ENCODE measurements around the gene IL17RE.
"Not testable (repeated sequence)": the region's sequence is repeated elsewhere in the genome, so short reads cannot be mapped to it uniquely, and the experiment has no call there.

IL17RE gene

DNA sequence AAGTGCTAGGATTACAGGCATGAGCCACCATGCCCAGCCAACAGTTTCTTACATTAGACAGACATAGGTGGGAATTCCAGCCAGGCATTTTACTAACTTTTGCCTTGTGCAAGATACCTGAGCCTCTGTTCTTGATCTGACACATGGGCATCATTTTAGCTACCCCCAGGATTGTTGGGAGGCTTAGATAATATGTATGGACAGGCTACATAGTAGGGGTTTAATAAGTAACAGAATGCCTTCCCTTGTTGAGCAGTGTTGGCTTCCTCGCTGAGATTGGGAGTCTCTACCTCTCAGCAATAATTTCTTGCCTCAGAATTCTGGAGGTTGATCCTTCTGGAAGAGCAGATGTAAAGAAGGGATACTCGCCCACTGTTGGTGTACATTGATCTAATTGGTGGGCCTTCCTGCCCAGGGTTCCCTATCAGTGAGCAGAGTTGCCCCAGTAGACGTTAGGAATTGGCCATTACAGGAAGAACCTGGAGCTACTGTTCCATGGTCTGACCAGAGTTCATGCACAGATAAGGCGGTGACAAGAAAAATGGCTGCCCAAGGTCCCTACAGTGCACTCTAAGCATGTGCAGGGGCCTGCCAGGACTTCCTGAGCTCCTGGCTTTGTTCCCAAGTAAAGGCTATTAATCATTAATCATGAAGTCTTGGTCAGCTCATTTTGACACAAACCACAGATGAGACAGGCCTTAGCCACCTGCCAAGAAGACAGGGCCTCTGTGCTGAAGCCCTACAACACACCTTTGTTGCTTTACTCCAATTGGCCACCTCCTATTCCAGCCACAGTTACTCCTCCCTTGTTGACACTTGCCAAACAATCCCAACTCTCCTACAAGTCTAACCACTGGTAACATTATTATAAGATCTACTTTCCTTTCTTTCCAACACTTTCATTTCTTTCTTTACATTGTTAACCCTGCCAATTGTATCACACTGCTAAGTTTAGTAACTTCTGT is 5.0 kb upstream of the IL17RE start:
- peak; percentile 37 for DNase-seq (ENCODE audit: low spot score)
- H3K27ac ChIP-seq = peak overlapping the region; percentile 81
- CTCF ChIA-PET = no interaction called here
- TF ChIP-seq, protein P1, sequence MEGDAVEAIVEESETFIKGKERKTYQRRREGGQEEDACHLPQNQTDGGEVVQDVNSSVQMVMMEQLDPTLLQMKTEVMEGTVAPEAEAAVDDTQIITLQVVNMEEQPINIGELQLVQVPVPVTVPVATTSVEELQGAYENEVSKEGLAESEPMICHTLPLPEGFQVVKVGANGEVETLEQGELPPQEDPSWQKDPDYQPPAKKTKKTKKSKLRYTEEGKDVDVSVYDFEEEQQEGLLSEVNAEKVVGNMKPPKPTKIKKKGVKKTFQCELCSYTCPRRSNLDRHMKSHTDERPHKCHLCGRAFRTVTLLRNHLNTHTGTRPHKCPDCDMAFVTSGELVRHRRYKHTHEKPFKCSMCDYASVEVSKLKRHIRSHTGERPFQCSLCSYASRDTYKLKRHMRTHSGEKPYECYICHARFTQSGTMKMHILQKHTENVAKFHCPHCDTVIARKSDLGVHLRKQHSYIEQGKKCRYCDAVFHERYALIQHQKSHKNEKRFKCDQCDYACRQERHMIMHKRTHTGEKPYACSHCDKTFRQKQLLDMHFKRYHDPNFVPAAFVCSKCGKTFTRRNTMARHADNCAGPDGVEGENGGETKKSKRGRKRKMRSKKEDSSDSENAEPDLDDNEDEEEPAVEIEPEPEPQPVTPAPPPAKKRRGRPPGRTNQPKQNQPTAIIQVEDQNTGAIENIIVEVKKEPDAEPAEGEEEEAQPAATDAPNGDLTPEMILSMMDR (conservative IDR thresholded peaks at IDR 0.05; ENCODE audit: low read depth) = no peak
- POLR2A ChIA-PET (ENCODE audit: low non-redundant PET) = no interaction called here

DNA sequence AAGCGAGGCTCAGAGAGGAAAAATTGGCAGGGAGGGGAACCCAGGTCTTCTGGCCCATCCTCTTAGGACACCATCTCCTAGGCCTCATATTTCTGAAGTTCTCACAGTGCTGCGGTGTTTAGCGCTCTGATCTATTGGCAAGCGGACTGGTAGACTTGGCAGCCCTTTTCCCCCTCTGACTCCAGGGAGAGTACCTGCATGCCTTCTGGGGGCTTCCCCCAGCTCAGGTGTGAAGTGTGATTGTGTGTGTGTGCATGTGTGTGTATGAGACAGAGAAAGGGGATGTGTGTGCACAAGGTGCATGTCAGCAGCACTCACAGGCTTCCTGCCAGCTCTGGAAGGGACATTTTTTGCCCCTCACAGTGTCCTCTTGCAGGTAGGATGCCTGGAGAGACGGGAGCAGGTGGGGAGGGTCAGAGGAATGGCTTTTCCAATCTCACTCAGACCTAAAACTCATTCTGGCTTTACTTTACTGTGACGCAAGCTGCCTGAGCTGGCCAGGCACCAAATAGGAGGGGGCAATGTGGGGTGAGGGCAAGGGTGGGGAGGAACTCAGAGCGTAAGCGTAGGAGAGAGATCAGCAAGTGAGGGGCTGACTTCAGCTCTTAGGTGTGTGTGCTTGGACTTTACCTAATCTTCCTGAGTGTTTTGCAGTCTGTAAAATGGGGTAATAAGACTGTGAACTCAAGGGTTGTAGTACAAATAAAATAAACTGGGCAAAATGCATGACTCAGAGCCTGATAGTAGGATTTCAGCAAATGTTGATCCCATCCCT is 4.0 kb upstream of the IL17RE start:
- H3K27ac ChIP-seq = peak overlapping the region; percentile 81
- ChIA-PET POLR2A (ENCODE audit: low non-redundant PET) (no interaction called here), CTCF (interaction anchor here (0.6 kb wide), 1 partner anchor 49 kb away, joined by 4 read pairs; no protein-coding TSS in a partner anchor)
- no peak for DNase-seq (ENCODE audit: low spot score)
- TF ChIP-seq, protein P1 (conservative IDR thresholded peaks at IDR 0.05; ENCODE audit: low read depth) = no peak

DNA sequence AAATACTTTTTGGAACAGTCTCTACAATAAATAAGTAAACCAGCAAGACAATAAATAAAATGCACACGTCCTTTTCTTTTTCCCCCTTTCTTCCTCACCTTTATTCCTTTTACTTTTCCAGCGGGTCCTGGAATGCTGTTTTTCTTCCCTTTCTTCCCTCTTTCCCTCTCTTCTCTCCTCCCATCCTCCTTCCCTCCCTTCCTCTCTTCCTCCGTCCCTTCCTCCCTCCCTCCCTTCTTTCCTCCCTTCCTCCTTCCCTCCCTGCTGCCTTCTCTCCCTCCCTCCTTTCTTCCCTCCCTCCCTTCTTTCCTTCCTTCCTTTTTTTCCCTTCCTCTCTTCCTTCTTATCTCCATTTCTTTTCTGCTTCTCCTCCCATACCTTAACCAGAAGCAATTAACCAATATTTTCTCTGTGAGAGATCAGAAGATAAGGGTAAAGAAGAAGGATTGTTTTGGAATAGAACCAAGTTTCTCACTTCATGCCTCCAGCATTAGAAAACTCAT is 3.3 kb upstream of the IL17RE start:
- CTCF ChIA-PET = interaction anchor here (0.6 kb wide), 1 partner anchor 48 kb away, joined by 4 read pairs; no protein-coding TSS in a partner anchor
- POLR2A ChIA-PET (ENCODE audit: low non-redundant PET) = no interaction called here

DNA sequence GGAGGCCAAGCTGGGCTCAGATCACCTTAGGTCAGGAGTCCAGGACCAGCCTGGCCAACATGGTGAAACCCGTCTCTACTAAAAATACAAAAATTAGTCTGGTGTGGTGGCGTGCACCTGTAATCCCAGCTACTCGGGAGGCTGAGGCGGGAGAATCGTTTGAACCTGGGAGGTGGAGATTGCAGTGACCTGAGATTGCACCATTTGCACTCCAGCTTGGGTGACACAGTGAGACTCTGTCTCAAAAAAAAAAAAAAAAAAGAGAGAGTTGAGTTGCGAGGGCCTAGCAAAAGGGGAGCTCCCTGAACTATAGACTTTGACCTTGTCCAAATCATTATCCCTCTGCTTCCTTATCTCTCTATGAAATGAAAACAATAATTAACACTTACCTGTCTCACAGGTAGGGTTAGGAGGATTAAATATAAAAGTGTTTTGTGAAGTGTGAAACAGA is 1.7 kb upstream of the IL17RE start:
- POLR2A ChIA-PET (ENCODE audit: low non-redundant PET); DNase-seq (ENCODE audit: low spot score); H3K27ac ChIP-seq: not testable (repeated sequence)
- CTCF ChIA-PET = interaction anchor here (0.7 kb wide), 1 partner anchor 362 kb away, joined by 3 read pairs; no protein-coding TSS in a partner anchor

More for the DNA sequence above, 3.3 kb upstream of the IL17RE start:
- DNase-seq (ENCODE audit: low spot score) = no peak
- no peak overlapping the region for H3K27ac ChIP-seq
- TF ChIP-seq, protein P1 (conservative IDR thresholded peaks at IDR 0.05; ENCODE audit: low read depth) = no peak

DNA sequence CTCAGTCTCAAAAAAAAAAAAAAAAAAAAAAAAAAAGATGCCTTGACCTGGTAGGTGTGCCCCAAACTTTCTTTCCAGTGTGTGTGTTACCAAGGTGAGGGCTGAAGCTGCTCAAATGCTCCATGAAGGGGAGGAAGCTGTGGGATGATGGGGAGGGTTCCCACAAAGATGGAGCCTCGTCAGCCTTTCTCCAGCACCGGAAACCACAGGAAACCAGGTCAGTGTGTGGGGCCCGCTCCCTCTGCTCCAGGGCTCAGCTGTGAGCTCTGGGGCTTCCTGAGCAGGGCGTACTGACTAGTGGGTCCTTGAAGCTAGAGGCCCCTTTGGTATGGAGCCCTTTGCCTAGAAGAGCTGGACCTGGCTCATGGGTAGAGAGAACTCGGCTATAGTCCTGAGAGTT is 681 bp upstream of the IL17RE start:
- POLR2A ChIA-PET (ENCODE audit: low non-redundant PET) = interaction anchor here (1.5 kb wide), 1 partner anchor 15 kb away, joined by 3 read pairs; the partner anchor contains the start of gene IL17RC
- no peak for DNase-seq (ENCODE audit: low spot score)
- peak overlapping the region; percentile 71 for H3K27ac ChIP-seq

DNA sequence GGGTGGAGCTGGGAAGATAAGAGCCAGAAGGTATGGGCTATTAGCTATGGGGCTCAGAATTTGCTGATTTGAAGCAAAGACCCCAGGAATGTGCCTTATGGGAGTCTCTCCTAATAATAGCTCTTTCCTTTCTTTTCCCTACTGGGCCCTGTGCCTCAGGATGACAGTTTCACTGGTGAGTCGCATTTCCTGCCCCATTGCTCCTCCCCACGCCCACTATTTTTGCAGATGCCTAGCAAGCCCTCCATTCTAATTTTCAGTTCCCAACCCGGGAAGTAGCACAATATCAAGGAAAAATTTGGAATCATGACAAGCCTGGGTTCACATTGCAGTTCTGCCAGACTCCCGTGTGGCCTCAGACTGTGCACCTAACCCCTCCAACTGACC is 583 bp downstream of the IL17RE start:
- ChIA-PET CTCF (interaction anchor here (0.9 to 1.3 kb wide), 2 partner anchors 9 to 19 kb away, joined by 3 read pairs; no protein-coding TSS in a partner anchor), POLR2A (ENCODE audit: low non-redundant PET) (interaction anchor here (1.5 kb wide), 1 partner anchor 13 kb away, joined by 3 read pairs; the partner anchor contains the start of gene IL17RC)
- H3K27ac ChIP-seq = peak overlapping the region; percentile 71
- TF ChIP-seq, protein P1 (conservative IDR thresholded peaks at IDR 0.05; ENCODE audit: low read depth) = no peak
- no peak for DNase-seq (ENCODE audit: low spot score)

More for the DNA sequence above, 681 bp upstream of the IL17RE start:
- CTCF ChIA-PET = interaction anchor here (0.6 to 1.3 kb wide), 3 partner anchors 11 to 45 kb away, joined by 3 read pairs; no protein-coding TSS in a partner anchor
- TF ChIP-seq, protein P1 (conservative IDR thresholded peaks at IDR 0.05; ENCODE audit: low read depth) = no peak
